DOHH2 (cell line): Measurements from ENCODE around the gene TMEM72.

ENCODE experiments used
- EZH2phosphoT487 ChIP-seq: fragments of 200-600 bp; sonication (generic); IDR thresholded peaks from 2 replicates; pipeline ENCODE4 v1.6.1; 2017; ENCODE audit warnings: borderline replicate concordance, mild to moderate bottlenecking, antibody characterized with exemption, low read length, moderate library complexity, mixed read lengths
- TF ChIP-seq, protein P1 (sequence below): fragments of 200-600 bp; sonication (generic); IDR thresholded peaks from one replicate; pipeline ENCODE4 v1.5.1; 2014; ENCODE audit warnings: antibody characterized with exemption, mild to moderate bottlenecking, low read depth, low read length; ENCODE audit not compliant: poor library complexity, severe bottlenecking

DNA sequence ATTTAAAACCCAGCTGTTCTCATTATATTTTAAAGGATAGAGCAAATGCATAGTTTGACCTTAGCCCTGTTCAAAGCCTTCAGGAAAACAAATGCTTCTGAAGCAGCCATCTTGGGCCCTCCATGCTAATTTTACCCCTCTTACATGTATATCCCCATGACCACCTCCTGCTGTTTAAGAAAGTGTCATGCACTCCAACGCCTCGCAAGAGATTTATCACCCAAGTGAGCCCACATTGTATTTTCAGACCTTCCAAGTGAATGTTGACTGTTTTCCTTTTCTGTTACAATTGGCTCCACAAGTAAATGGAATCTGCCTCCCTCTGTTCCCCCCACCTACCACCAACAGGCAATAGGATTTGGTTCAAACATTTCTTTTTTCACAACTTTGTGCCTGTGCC is 5.3 kb downstream of the TMEM72 start:
- TF ChIP-seq, protein P1, sequence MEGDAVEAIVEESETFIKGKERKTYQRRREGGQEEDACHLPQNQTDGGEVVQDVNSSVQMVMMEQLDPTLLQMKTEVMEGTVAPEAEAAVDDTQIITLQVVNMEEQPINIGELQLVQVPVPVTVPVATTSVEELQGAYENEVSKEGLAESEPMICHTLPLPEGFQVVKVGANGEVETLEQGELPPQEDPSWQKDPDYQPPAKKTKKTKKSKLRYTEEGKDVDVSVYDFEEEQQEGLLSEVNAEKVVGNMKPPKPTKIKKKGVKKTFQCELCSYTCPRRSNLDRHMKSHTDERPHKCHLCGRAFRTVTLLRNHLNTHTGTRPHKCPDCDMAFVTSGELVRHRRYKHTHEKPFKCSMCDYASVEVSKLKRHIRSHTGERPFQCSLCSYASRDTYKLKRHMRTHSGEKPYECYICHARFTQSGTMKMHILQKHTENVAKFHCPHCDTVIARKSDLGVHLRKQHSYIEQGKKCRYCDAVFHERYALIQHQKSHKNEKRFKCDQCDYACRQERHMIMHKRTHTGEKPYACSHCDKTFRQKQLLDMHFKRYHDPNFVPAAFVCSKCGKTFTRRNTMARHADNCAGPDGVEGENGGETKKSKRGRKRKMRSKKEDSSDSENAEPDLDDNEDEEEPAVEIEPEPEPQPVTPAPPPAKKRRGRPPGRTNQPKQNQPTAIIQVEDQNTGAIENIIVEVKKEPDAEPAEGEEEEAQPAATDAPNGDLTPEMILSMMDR: no peak
- TF ChIP-seq EZH2phosphoT487: no peak
